Smooth muscle cell (in vitro differentiated cells): ENCODE data around the gene RARG. TPM values are rescaled to one million over a fixed set of nuclear protein-coding genes. Genes with fewer than 3 reads are reported as not detected.
A peak's percentile ranks its signal among the peaks of the same experiment; 100 is the strongest.

Experiments
- DNase-seq: peaks from one replicate; lab custom pipeline; 2025; ENCODE audit not compliant: unreplicated experiment; lab: John Stamatoyannopoulos, UW
- H2AFZ ChIP-seq: fragments of 200-600 bp; sonication (generic); 2 replicates; pipeline ENCODE4 v1.6.0; 2016; ENCODE audit warnings: antibody characterized with exemption, low read depth, mild to moderate bottlenecking
- H3F3A ChIP-seq: fragments of 200-600 bp; sonication (generic); 2 replicates; pipeline ENCODE4 v1.6.0; 2017; ENCODE audit warnings: antibody characterized with exemption, low read depth
- H3K27ac ChIP-seq: fragments of 200-600 bp; sonication (generic); 2 replicates; pipeline ENCODE4 v1.5.1; 2016; ENCODE audit warnings: low read depth, mild to moderate bottlenecking
- H3K27me3 ChIP-seq: fragments of 200-600 bp; sonication (generic); 2 replicates; pipeline ENCODE4 v1.6.1; 2016; ENCODE audit warnings: low read depth, mild to moderate bottlenecking
- H3K36me3 ChIP-seq: fragments of 200-600 bp; sonication (generic); 2 replicates; pipeline ENCODE4 v1.5.1; 2016; ENCODE audit warnings: low read depth
- H3K4me1 ChIP-seq: fragments of 200-600 bp; sonication (generic); 2 replicates; pipeline ENCODE4 v1.5.1; 2016; ENCODE audit warnings: low read depth
- H3K4me2 ChIP-seq: fragments of 200-600 bp; sonication (generic); 2 replicates; pipeline ENCODE4 v1.6.0; 2016; ENCODE audit warnings: mild to moderate bottlenecking
- H3K4me3 ChIP-seq: fragments of 200-600 bp; sonication (generic); 2 replicates; pipeline ENCODE4 v1.5.1; 2016; ENCODE audit warnings: mild to moderate bottlenecking
- H3K79me2 ChIP-seq: fragments of 200-600 bp; sonication (generic); 2 replicates; pipeline ENCODE4 v1.6.0; 2016; ENCODE audit warnings: low read depth, mild to moderate bottlenecking
- H3K9ac ChIP-seq: fragments of 200-600 bp; sonication (generic); 2 replicates; pipeline ENCODE4 v1.6.0; 2016; ENCODE audit warnings: low read depth
- H3K9me3 ChIP-seq: fragments of 200-600 bp; sonication (generic); replicated peaks from 2 replicates; pipeline ENCODE4 v1.5.1; 2016; ENCODE audit warnings: low read depth
- H4K20me1 ChIP-seq: fragments of 200-600 bp; sonication (generic); 2 replicates; pipeline ENCODE4 v1.6.0; 2016; ENCODE audit warnings: low read depth
- CTCF ChIP-seq: fragments of 200-600 bp; sonication (generic); IDR thresholded peaks from 2 replicates; pipeline ENCODE4 v1.5.1; 2017; ENCODE audit warnings: borderline replicate concordance, mild to moderate bottlenecking, antibody characterized with exemption; ENCODE audit not compliant: insufficient read depth, poor library complexity, severe bottlenecking
- WGBS: methylation state at CpG from one replicate; pipeline ENCODE4 v1.1.7; 2016; ENCODE audit warnings: low lambda C conversion rate; 5-methylcytosine and 5-hydroxymethylcytosine counted together
- polyA plus RNA-seq: library from polyadenylated mRNA; unstranded; fragments of >200 nt; fragmentation: Nextera tagmentation; extraction: Ambion mirVana; gene quantifications from 2 replicates; pipeline ENCODE4 v1.2.1, GENCODE V29; 2016
- total RNA-seq: library from RNA; depleted of rRNA; stranded (reverse); fragments of >200 nt; gene quantifications from 2 replicates; pipeline ENCODE4 v1.2.3, GENCODE V29; 2014

Gene RARG
- total and polyA plus RNA-seq, 2 experiments from 2014 or later = 21.8 to 32.9 TPM

- Histone ChIP-seq H3K9me3 (no peaks in the 10 kb centered on the region), H3K27ac (no peak overlapping the region), H3K4me3 (no peak overlapping the region), H3K9ac (no peak overlapping the region), H3K27me3 (no peaks in the 10 kb centered on the region), H3F3A (peaks cover 4% of the 10 kb centered on the region), H3K36me3 (no peaks in the 10 kb centered on the region), H4K20me1 (no peaks in the 10 kb centered on the region), H2AFZ (no peak overlapping the region), H3K79me2 (peaks cover 16% of the 10 kb centered on the region), H3K4me1 (peaks cover 10% of the 10 kb centered on the region), H3K4me2 (no peak overlapping the region)
- no peak for DNase-seq
- 97% methylated on average over 3 of the region's 3 CpGs for WGBS
- TF ChIP-seq CTCF = no peak
Observed at GRCh38 chr12:53255996-53256395, 24.0 kb upstream of the RARG start.

GRCh38 chr12:53254816-53255545, 23.0 kb upstream of the RARG start:
- Histone ChIP-seq H3K27me3 (no peaks in the 10 kb centered on the region), H3K4me3 (no peak overlapping the region), H2AFZ (no peak overlapping the region), H3K9ac (no peak overlapping the region), H3K4me2 (no peak overlapping the region), H3K9me3 (no peaks in the 10 kb centered on the region), H3K79me2 (peaks cover 16% of the 10 kb centered on the region), H3F3A (peaks cover 6% of the 10 kb centered on the region), H3K36me3 (no peaks in the 10 kb centered on the region), H4K20me1 (no peaks in the 10 kb centered on the region), H3K4me1 (peaks cover 10% of the 10 kb centered on the region), H3K27ac (no peak overlapping the region)
- no peak for DNase-seq
- WGBS = 92% methylated on average over 1 of the region's 1 CpG
- no peak for TF ChIP-seq CTCF

- 94% methylated on average over 13 of the region's 13 CpGs for WGBS
- Histone ChIP-seq H3K9me3 (no peaks in the 10 kb centered on the region), H4K20me1 (no peaks in the 10 kb centered on the region), H3F3A (peaks cover 6% of the 10 kb centered on the region), H3K36me3 (no peaks in the 10 kb centered on the region), H3K4me1 (peaks cover 10% of the 10 kb centered on the region), H3K79me2 (peaks cover 16% of the 10 kb centered on the region), H3K4me3 (peak overlapping the region; percentile 93), H2AFZ (no peak overlapping the region), H3K27ac (no peak overlapping the region), H3K9ac (no peak overlapping the region), H3K4me2 (peak overlapping the region; percentile 96), H3K27me3 (no peaks in the 10 kb centered on the region)
- DNase-seq = no peak
- no peak for TF ChIP-seq CTCF
Observed at GRCh38 chr12:53253298-53253697, 21.3 kb upstream of the RARG start.
